ENCODE measurements around the gene HDAC4. TPM values are rescaled to one million over a fixed set of nuclear protein-coding genes. Genes with fewer than 3 reads are reported as not detected.

The HDAC4 gene
- total and polyA plus RNA-seq, 2 experiments from 2014 or later: 9.3 to 10.8 TPM

- no peaks in the 10 kb centered on the region for H3K9me3 ChIP-seq (ENCODE audit: low read depth)
- no peaks in the 10 kb centered on the region for H3K79me2 ChIP-seq
- H3K4me3 ChIP-seq: no peak overlapping the region
- no peak for TF ChIP-seq EZH2 (IDR thresholded peaks at IDR 0.05; ENCODE audit: borderline replicate concordance)
- TF ChIP-seq EZH2phosphoT487 (IDR thresholded peaks at IDR 0.05; ENCODE audit: low read depth, severe bottlenecking, unreplicated experiment): no peak
- no peak for TF ChIP-seq CTCF (IDR thresholded peaks at IDR 0.05; ENCODE audit: poor library complexity)
- H3K27ac ChIP-seq: no peak overlapping the region
- no peaks in the 10 kb centered on the region for H3K36me3 ChIP-seq (replicated peaks; ENCODE audit: insufficient read depth, low read depth)
- peaks cover 12% of the 10 kb centered on the region for H3K4me1 ChIP-seq (ENCODE audit: insufficient read depth)
- no peaks in the 10 kb centered on the region for H3K9me2 ChIP-seq (replicated peaks; ENCODE audit: insufficient read depth)
- WGBS (ENCODE audit: low lambda C conversion rate, missing lambda C conversion rate): 100% methylated on average over 2 of the region's 2 CpGs
- peaks cover 12% of the 10 kb centered on the region for H3K27me3 ChIP-seq
- H3K4me2 ChIP-seq: no peak overlapping the region
- no peaks in the 10 kb centered on the region for H4K20me1 ChIP-seq (ENCODE audit: insufficient read depth, poor library complexity, severe bottlenecking)
- no peak for DNase-seq (ENCODE audit: low spot score)
- H2AFZ ChIP-seq: no peak overlapping the region
Measured at GRCh38 chr2:239436669-239437335, 36.0 kb upstream of the HDAC4 start.

- H3K27me3 ChIP-seq: peaks cover 12% of the 10 kb centered on the region
- H4K20me1 ChIP-seq (ENCODE audit: insufficient read depth, poor library complexity, severe bottlenecking): no peaks in the 10 kb centered on the region
- peaks cover 12% of the 10 kb centered on the region for H3K4me1 ChIP-seq (ENCODE audit: insufficient read depth)
- H3K79me2 ChIP-seq: no peaks in the 10 kb centered on the region
- no peak overlapping the region for H2AFZ ChIP-seq
- H3K9me2 ChIP-seq (replicated peaks; ENCODE audit: insufficient read depth): no peaks in the 10 kb centered on the region
- H3K27ac ChIP-seq: no peak overlapping the region
- H3K4me3 ChIP-seq: no peak overlapping the region
- no peaks in the 10 kb centered on the region for H3K9me3 ChIP-seq (ENCODE audit: low read depth)
- DNase-seq (ENCODE audit: low spot score): no peak
- 88% methylated on average over 5 of the region's 5 CpGs for WGBS (ENCODE audit: low lambda C conversion rate, missing lambda C conversion rate)
- no peak overlapping the region for H3K4me2 ChIP-seq
- no peaks in the 10 kb centered on the region for H3K36me3 ChIP-seq (replicated peaks; ENCODE audit: insufficient read depth, low read depth)
- TF ChIP-seq CTCF (IDR thresholded peaks at IDR 0.05; ENCODE audit: poor library complexity) (no peak), EZH2 (IDR thresholded peaks at IDR 0.05; ENCODE audit: borderline replicate concordance) (no peak), EZH2phosphoT487 (IDR thresholded peaks at IDR 0.05; ENCODE audit: low read depth, severe bottlenecking, unreplicated experiment) (no peak)
Measured at GRCh38 chr2:239436076-239436475, 35.3 kb upstream of the HDAC4 start.

GRCh38 chr2:239433777-239434403 is 33.1 kb upstream of the HDAC4 start:
- H3K9me2 ChIP-seq (replicated peaks; ENCODE audit: insufficient read depth): no peaks in the 10 kb centered on the region
- WGBS (ENCODE audit: low lambda C conversion rate, missing lambda C conversion rate): 86% methylated on average over 4 of the region's 4 CpGs
- H3K79me2 ChIP-seq: no peaks in the 10 kb centered on the region
- no peak overlapping the region for H3K27ac ChIP-seq
- no peaks in the 10 kb centered on the region for H3K36me3 ChIP-seq (replicated peaks; ENCODE audit: insufficient read depth, low read depth)
- H3K9me3 ChIP-seq (ENCODE audit: low read depth): no peaks in the 10 kb centered on the region
- H3K4me1 ChIP-seq (ENCODE audit: insufficient read depth): no peaks in the 10 kb centered on the region
- no peak for DNase-seq (ENCODE audit: low spot score)
- H3K27me3 ChIP-seq: no peaks in the 10 kb centered on the region
- H3K4me3 ChIP-seq: no peak overlapping the region
- H3K4me2 ChIP-seq: no peak overlapping the region
- TF ChIP-seq EZH2phosphoT487 (IDR thresholded peaks at IDR 0.05; ENCODE audit: low read depth, severe bottlenecking, unreplicated experiment) (no peak), CTCF (IDR thresholded peaks at IDR 0.05; ENCODE audit: poor library complexity) (no peak), EZH2 (IDR thresholded peaks at IDR 0.05; ENCODE audit: borderline replicate concordance) (no peak)
- H4K20me1 ChIP-seq (ENCODE audit: insufficient read depth, poor library complexity, severe bottlenecking): no peaks in the 10 kb centered on the region
- H2AFZ ChIP-seq: no peak overlapping the region
